Amygdala (tissue), 56 donors: ENCODE results near the gene OR5A2.
"Not testable (repeated sequence)": the region's sequence is repeated elsewhere in the genome, so short reads cannot be mapped to it uniquely, and the experiment has no call there.

Experiments
- DNase-seq, 56 donors: peaks; one replicate each; lab custom pipeline; 2025; lab: John Stamatoyannopoulos, UW

OR5A2 gene, protein sequence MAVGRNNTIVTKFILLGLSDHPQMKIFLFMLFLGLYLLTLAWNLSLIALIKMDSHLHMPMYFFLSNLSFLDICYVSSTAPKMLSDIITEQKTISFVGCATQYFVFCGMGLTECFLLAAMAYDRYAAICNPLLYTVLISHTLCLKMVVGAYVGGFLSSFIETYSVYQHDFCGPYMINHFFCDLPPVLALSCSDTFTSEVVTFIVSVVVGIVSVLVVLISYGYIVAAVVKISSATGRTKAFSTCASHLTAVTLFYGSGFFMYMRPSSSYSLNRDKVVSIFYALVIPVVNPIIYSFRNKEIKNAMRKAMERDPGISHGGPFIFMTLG

DNA sequence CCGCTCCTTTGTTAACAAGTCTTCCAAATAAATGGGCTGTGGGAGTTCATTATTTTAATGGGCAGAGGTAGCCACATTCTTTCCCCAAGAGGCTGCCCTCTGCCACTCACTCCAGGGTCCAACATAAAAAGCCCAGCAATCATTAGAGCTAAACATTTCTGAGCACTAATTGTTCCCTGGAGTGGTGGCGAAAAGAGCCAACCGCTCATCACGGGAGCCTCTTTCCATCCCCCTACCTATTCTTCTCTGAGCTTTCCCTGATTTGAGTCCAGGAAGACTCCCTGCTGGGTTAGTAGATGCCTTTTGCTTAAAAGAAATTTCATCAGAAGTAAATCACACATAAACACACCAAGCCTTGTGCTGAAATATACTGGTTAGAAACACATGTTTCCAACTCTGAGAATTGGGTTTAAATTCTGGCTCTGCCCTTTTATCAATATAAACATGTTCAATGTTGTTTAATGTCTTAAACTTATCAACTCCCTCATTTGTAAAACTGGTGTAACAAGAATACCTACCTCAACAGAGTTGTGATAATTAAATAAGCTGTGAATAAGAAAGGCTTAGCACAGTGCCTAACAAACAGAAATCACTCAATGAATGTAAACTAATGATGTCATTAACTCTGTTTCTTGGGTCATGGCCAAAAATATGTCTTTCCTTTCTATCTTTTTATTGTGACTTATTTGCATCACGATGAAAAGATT lies at the start of gene OR5A2:
Gene OR5A2 (minus strand): TSS at position 53 of the 707 bp plus-strand sequence. CDS start 3,460 bp downstream, outside the sequence.
- DNase-seq: no peak

DNA sequence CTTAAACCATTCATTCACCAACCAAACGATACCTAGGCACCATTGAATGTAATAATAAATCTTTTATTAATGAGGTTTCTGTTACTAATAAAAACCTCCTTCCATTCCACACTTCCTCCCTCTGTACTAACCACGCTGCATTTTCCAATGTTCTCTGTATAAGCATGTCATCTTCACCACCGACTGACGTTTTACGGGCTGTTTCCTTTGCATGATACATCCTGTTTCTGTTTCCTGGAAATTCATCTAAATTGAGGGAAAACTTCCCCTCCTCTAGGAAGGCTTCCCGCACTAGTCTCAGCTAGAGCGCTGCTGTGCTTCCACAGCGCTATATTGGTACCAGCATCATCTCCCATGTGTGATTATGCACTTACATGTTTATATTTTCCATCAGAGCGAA lies 49.0 kb upstream of the OR5A2 start:
- no peak for DNase-seq

DNA sequence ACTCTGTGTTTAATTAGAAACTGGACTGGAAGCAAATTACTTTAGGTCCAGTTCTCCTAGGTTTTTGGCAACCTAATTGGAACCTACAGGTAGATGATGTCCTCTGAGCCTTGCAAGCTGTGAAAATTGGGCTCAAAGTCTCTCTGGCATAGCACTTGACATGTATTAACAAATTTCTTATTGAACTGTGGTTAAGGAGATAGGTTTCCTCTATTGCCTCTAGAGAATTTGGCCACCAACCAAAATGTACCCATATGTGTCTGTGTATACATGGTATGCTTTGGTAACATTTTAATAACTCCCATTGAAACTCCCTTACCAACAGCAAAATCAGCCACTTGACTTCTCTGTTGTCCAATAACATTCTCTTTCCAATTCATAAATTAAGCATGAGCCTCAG lies 46.8 kb upstream of the OR5A2 start, which contains the start of gene OR4D10:
Gene OR4D10 (plus strand): TSS at position 301 of the 400 bp plus-strand sequence. CDS start 4,115 bp downstream, outside the sequence.
- no peak for DNase-seq

DNA sequence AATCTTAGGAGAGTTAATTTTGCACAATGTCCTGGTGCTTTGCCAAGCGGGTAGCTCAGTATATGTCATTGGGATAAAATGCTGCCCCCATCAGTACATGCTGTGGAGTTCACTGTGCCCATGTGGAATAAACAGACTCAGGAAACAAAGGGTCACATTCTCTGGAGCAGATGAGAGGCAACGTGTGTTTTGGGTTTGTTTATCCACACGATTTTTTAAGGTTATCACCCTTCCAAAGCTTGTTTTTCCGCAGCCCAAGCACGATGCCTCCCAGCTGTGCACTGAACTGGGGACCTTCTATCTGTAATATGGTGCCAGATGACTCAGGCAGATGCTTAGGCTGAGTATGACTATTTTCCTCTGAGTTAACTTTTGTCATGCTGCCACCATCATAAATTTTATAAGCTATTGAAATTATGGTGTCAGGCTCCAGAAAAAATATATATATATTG lies 37.0 kb upstream of the OR5A2 start:
- no peak for DNase-seq

DNA sequence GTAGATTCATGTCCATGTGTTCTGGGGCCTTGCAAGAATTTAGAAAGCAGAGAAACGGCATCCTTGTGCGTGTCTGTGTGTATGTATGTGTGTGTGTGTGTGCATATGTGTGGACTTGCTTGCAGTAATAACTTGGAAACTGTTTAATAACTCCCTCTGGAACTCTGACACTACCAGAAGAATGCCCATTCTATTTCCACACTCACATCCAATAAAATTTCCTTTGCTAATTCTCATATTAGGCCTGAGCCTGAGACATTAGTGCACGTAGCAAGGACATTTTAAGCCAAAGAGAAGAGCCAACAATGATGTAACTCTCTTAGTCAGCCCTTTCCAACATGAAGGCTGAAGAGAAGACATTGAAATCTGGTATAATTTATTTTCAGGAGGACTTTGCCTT lies 33.7 kb upstream of the OR5A2 start:
- DNase-seq: no peak

DNA sequence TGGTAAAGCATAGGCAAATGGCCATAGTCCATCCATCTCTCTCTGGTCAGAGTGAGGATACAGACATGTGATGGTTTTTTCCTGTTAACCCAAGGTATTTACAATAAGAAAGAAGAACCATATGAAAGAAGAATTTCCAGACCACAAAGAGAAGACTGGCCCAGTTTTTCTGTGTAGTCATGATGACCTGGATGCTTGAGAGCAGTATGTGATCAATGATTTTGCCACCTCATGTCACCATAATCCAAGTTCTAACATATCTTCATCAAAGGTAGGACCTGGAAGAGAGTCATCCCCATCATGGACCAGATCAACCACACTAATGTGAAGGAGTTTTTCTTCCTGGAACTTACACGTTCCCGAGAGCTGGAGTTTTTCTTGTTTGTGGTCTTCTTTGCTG lies 30.4 kb upstream of the OR5A2 start, which contains the start of gene OR4D6:
Gene OR4D6 (plus strand): TSS at position 301 of the 400 bp plus-strand sequence. CDS start 0 bp downstream, at position 301.
- no peak for DNase-seq

DNA sequence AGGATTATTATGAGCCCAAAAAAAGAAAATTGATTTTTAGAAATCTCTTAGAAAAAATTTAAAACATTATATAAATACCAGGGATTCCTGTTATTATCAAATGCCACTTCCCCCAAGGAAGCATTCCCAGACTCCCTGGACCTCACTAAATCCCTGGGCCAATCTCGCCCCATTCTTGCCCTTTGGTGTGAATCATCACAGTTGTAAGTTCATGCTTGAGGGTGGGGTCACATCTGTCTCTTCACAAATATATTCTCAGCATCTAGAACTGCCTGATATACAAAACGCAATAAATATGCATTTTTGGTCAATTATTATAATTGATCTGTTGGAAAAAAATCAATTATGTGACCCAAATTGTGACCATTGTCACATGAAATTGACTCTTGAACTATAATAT lies 22.3 kb upstream of the OR5A2 start:
- DNase-seq: no peak

DNA sequence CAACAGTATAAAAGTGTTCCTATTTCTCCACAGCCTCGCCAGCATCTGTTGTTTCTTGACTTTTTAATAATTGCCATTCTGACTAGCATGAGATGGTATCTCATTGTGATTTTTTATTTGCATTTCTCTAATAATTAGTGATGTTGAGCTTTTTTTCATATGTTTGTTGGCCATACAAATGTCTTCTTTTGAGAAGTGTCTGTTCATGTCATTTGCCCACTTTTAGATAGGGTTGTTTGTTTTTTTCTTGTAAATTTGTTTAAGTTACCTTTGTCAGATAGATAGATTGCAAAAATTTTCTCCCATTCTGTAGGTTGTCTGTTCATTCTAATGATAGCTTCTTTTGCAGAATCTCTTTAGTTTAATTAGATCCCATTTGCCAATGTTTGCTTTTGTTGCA lies 19.4 kb upstream of the OR5A2 start:
- not testable (repeated sequence) for DNase-seq

DNA sequence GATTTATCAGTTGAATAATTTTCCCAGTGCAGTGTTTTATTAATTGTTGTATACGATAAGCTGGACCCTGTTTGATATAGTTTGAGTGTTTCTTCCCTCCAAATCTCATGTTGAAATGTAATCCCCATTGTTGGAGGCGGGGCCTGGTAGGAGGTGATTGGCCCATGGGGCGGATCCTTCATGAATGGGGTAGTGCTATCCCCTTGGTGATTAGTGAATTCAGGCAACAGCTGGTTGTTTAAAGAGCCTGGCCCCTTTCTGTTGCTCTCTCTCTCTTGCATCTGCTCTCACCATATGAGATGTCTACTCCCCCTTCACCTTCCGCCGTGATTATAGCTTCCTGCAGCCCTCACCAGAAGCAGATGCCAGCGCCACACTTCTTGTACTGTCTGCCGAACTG lies 11.6 kb upstream of the OR5A2 start:
- no peak for DNase-seq

DNA sequence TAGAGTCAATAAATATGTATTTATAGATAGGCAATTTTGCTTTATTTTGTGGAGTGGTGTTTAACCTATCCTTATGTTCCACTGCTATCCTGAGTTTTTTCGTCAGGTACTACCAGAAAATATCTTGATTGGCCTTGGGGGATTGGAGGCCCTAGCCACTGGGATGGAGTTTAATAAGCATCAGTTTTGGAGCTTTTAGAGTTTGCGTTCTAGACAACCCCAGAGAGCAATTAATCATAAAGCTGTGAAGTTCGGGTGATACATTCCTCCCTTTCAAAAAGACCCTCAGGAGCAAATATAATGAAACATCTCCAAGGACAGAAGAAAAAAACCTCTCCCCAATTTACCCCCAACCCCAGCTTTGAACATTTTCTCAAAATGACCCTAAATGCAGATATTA lies 10.0 kb upstream of the OR5A2 start, which contains the start of gene OR5A1:
Gene OR5A1 (plus strand): TSS at position 301 of the 400 bp plus-strand sequence. CDS start 6,700 bp downstream, outside the sequence.
- DNase-seq: no peak

DNA sequence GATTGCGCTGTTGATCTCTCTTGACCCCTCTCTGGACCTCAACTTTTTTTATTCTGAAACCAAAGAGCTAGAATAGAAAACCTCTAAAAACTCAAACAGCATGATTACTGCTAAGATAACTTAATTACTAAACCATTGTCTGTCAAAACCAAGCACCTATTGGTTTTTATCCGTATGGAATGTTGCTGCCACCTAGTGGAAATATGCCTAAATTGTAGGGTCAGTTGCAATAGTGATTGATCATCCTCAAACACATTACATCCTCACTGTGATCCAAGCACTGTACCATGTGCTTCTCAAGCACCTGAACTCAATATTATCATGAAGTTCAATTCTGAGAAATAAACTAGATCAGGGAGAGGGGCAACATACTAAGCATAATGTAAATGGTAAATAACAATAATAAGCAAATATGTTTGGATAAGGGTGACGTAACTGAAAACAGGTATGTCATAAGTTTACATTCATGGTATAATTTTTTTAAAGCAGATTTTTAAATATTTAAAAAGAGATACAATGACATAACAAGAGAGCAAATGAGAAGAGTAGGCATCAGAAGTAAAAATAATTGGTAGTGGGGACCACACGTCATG lies 3.8 kb upstream of the OR5A2 start:
- peak in 2 of 56 donors; percentile 2 to 20 for DNase-seq

DNA sequence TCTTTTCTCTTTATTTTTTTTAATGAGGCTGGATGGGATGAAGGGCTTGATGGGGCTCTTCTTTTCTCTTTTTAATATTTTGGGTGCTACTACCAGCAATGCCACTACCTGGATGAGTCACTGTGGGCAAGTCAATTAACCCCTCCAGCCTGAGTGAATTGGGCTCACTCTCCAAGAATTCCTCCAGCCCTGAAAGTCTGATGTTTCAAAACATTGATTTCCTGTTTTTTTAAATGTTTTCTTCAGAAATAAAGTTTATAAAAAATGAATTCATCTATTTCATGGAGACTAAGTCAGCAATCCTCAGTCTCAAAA lies 812 bp upstream of the OR5A2 start:
- DNase-seq: no peak

DNA sequence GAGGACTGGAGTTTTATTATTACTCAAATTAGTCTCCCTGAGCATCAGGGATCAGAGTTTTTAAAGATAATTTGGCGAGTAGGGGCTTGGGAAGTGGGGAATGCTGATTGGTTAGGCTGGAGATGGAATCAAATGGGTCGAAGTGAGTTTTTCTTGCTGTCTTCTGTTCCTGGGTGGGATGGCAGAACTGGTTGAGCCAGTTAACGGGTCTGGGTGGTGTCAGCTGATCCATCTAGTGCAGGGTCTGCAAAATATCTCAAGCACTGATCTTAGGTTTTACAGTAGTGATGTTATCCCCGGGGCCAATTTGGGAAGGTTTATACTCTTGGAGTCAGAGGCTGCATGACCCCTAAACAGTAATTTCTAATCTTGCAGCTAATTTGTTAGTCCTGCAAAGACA lies 1.1 kb downstream of the OR5A2 start:
- DNase-seq: no peak

DNA sequence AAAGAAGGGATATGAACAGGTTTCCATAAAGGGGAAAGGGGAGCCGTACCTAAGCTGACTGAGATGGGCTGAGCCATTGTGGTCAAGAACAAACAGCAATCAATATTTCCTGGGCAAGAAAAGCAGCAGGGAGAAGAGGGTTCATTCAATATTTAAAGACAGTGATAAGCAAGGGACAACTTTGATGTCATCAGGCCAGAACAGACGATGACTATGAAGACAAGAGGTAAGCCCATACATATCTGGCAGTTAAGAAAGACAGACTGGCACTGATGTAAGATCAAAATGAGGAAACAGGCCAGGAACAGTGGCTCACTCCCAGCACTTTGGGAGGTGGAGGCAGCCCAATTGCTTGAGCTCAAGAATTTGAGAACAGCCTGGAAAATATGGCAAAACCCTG lies 2.4 kb downstream of the OR5A2 start:
- DNase-seq: no peak

DNA sequence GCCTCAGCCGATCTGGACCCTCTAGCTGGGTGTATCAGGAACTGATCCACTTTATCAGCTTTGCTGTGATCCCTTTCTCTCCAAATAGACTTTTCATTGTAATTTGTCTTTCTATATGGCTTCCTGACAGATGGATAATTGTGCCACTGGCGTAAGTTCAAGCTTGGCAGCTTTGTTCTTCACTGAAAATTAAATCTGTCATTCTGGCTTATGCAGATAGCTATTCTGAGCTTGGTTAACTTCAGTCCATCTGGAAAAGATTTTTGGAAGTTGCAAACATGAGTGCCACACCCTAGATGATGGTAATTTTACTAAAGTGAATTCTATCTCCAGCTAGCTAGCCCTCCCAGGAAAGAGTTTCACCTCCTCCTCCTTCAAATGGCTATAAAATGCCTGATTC lies 8.1 kb downstream of the OR5A2 start:
- DNase-seq: peak in 1 of 56 donors; percentile 4

DNA sequence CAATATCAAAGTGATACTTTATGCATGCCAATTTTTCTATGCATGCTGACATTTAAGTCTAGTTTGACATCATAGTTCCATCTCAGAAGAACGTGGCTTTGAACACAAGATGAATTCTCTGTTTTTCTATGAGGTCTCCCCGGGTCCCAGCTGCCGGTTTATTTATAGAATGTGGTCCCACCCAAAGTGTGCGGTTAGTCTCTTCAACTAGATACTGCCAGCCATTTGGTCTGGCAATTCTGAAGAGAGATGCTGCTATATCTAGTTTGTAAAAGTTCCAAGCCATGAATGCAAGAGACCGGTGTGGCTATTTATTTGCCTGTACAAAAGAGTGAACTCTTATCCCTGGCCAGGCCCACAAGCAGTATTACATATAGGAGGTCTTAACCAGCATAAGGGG lies 9.2 kb downstream of the OR5A2 start:
- no peak for DNase-seq

DNA sequence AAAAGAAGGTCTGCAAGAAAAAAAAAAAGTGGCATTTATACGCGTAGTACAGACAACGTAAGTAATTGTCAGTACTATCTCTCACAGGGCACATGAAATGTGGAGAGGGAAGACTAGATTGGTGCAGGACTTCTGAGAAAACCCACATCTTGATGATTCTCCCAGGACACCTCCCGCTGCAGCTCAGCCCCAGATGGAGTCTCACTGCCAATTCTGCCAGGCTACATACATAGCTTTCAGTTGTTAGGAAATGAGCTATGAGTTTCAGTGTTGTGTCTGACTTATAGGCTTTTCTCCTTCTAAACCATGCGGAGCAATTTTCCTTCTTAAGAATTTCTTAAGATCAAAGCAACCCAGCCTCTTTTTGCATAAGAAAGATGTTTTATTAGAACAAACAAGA lies 9.6 kb downstream of the OR5A2 start:
- DNase-seq: no peak

DNA sequence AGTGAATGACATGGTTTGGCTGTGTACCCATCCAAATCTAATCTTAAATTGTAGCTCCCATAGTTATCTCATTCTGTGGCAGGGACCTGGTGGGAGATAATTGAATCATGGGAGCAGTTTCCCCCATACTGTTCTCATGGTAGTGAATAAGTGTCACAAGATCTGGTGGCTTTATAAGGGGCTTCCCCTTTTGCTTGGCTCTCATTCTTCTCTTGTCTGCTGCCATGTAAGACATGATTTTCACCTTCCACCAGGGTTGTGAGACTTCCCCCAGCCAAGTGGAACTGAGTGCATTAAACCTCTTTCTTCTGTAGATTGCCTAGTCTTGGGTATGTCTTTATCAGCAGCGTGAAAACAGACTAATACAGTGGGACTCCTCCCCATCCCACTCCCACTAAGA lies 11.1 kb downstream of the OR5A2 start:
- DNase-seq: no peak

DNA sequence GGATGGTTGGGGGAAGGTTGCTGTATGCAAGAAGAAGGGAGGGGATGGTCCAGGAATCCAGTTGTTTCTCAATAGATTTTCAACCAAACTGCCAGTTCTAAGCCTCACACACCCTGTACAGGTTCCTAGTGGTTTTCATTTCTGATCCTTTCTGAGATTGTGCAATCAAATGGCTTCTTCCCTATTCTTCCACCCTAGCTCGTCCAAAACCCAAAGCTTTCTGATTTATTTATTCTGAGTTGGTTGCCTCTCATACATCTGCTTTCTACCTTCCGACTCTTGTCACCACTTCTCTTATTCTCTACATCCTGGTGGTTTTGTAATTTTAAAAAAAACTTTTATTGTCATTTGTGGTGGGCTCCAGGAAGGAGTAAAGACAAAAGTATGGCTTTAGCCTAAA lies 12.6 kb downstream of the OR5A2 start:
- DNase-seq: no peak

DNA sequence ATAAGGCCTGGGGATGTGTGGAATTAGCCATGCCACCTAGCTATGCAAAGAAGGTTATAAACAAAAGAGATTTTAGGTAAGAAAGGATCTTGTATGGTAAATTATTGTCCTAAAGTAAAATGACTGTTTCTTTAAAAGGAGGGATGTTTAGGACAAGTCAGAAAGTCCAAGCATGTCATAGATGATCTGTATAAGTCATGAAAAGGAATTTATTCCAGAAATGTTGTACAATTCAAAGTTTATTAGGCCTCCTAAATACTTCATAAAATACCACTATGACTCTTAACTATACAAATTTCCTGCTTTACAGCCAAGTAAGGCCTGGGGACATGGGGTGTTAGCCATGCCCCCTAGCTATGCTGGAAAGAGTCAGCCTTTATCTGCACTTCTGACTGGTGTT lies 22.7 kb downstream of the OR5A2 start:
- no peak for DNase-seq

DNA sequence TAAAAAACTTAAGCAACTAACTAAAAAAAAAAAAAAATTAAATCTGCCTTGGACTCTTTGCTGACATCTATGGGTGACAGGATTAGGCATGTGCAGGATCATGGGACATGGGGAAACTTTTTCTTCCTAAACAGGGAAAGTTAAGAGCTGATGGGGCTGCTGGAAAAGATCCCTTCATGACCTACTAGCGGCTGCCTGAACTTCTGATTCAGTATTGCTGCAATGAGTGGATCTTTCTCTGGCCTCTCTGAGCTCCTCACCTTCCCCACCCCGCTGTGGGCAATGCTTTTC lies 25.0 kb downstream of the OR5A2 start:
- DNase-seq: no peak
